Smooth muscle cell of bladder (primary cell): ENCODE measurements around the gene TAS1R1. TPM values are rescaled to one million over a fixed set of nuclear protein-coding genes. Genes with fewer than 3 reads are reported as not detected.

Experiments used
- total RNA-seq: library from RNA; depleted of rRNA; stranded (reverse); fragments of >200 nt; gene quantifications from 2 replicates; pipeline ENCODE4 v1.2.3, GENCODE V29; 2014

Gene TAS1R1
- not detected in 2 replicates for total RNA-seq

GRCh38 chr1:6554907-6555778, at the start of gene TAS1R1:
TAS1R1 (plus strand) TSS chr1:6555307; CDS start chr1:6555374, 67 bp downstream.

GRCh38 chr1:6554031-6554906, 838 bp upstream of the TAS1R1 start, which contains the start of gene NOL9:
NOL9 (minus strand) TSS chr1:6554513; CDS start chr1:6554502, 11 bp downstream.

GRCh38 chr1:6579374-6580118, 24.4 kb downstream of the TAS1R1 start, which contains the start of gene ZBTB48:
ZBTB48 (plus strand) TSS chr1:6579994; CDS start chr1:6580610, 616 bp downstream.

GRCh38 chr1:6602669-6603237, 47.6 kb downstream of the TAS1R1 start, which contains the start of gene KLHL21:
KLHL21 (minus strand) TSS chr1:6602869; CDS start chr1:6602817, 52 bp downstream.

GRCh38 chr1:6613361-6614018, 58.4 kb downstream of the TAS1R1 start, which contains the start of gene PHF13:
PHF13 (plus strand) TSS chr1:6613731; CDS start chr1:6614067, 336 bp downstream.

GRCh38 chr1:6624710-6625583, 69.8 kb downstream of the TAS1R1 start, which contains the start of gene THAP3:
THAP3 (plus strand) TSS chr1:6624868; CDS start chr1:6625219, 351 bp downstream.

Other genes starting within 250 kb of the TAS1R1 start
- 25.4 and 37.7 TPM in 2 replicates for gene ACOT7, start 161.5 kb upstream of the TAS1R1 start, total RNA-seq
- gene HES2, start 135.4 kb upstream of the TAS1R1 start, total RNA-seq: 0.09 and 0.14 TPM in 2 replicates
- gene ESPN, start 130.5 kb upstream of the TAS1R1 start, total RNA-seq: not detected in 2 replicates
- 2.0 and 2.4 TPM in 2 replicates for gene TNFRSF25, start 89.1 kb upstream of the TAS1R1 start, total RNA-seq
- 5.5 and 7.0 TPM in 2 replicates for gene PLEKHG5, start 63.6 kb upstream of the TAS1R1 start, total RNA-seq
- gene NOL9, start 794 bp upstream of the TAS1R1 start, total RNA-seq: 15.9 and 20.9 TPM in 2 replicates
- 14.5 and 16.0 TPM in 2 replicates for gene ZBTB48, start 24.7 kb downstream of the TAS1R1 start, total RNA-seq
- gene KLHL21, start 47.6 kb downstream of the TAS1R1 start, total RNA-seq: 18.8 and 37.6 TPM in 2 replicates
- gene PHF13, start 58.4 kb downstream of the TAS1R1 start, total RNA-seq: 9.2 and 12.3 TPM in 2 replicates
- gene THAP3, start 69.6 kb downstream of the TAS1R1 start, total RNA-seq: 21.8 and 29.1 TPM in 2 replicates
- 33.8 and 53.6 TPM in 2 replicates for gene DNAJC11, start 146.5 kb downstream of the TAS1R1 start, total RNA-seq
- gene CAMTA1, start 230.1 kb downstream of the TAS1R1 start, total RNA-seq: 44.8 and 52.6 TPM in 2 replicates